Ovary (tissue), 3 donors: ENCODE data around the gene CAMKMT.

Experiments used
- POLR2A ChIP-seq: fragments of 450-650 bp; IDR thresholded peaks from one replicate; pipeline ENCODE4 v1.6.1; 2017; ENCODE audit warnings: antibody characterized with exemption, mild to moderate bottlenecking, moderate library complexity
- TF ChIP-seq, protein P1 (sequence below), 3 donors: fragments of 450-650 bp in 2 of 3; fragments of 200-600 bp in 1 of 3; IDR thresholded peaks; one replicate each; pipeline versions ENCODE4 v1.5.1 to v1.8.0; 2016 to 2022; ENCODE audit warnings: antibody characterized with exemption in 3 of 3, mild to moderate bottlenecking in 1 of 3
- donor health status: DM: no; HTN: no; CAD: no.

DNA sequence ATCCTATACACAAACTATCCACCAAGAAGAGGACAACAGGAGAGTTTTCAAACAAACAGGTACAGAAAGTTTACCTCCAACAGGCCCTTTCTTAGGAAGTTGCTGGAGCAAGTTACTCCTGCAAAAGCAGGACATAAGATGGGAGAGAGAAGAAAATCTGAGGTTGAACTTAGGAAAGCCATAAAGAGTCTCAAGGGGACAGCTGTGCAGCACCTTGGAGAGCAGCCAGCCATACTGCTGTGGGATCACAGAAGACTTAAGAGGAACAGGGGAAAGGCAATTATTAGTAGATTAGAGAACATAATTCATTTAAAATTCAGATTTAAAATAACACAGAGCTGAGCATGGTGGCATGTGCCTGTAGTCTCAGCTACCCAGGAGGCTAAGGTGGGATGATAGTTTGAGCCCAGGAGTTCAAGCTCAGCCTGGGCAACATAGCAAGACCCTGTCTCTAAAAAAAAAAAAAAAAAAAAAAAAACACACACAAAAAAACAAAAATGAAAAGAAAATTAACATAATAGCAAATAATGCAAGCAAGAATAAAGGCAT is 431.6 kb downstream of the CAMKMT start:
- TF ChIP-seq POLR2A: no peak
- TF ChIP-seq, protein P1, sequence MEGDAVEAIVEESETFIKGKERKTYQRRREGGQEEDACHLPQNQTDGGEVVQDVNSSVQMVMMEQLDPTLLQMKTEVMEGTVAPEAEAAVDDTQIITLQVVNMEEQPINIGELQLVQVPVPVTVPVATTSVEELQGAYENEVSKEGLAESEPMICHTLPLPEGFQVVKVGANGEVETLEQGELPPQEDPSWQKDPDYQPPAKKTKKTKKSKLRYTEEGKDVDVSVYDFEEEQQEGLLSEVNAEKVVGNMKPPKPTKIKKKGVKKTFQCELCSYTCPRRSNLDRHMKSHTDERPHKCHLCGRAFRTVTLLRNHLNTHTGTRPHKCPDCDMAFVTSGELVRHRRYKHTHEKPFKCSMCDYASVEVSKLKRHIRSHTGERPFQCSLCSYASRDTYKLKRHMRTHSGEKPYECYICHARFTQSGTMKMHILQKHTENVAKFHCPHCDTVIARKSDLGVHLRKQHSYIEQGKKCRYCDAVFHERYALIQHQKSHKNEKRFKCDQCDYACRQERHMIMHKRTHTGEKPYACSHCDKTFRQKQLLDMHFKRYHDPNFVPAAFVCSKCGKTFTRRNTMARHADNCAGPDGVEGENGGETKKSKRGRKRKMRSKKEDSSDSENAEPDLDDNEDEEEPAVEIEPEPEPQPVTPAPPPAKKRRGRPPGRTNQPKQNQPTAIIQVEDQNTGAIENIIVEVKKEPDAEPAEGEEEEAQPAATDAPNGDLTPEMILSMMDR (IDR thresholded peaks at IDR 0.05): no peak
